Chondrocyte (in vitro differentiated cells): Measurements from ENCODE around the gene RBBP8. TPM values are rescaled to one million over a fixed set of nuclear protein-coding genes. Genes with fewer than 3 reads are reported as not detected.
"Not testable (repeated sequence)": the region's sequence is repeated elsewhere in the genome, so short reads cannot be mapped to it uniquely, and the experiment has no call there.

Source experiments
- DNase-seq: peaks from one replicate; pipeline ENCODE4 v3.0.0; 2021; ENCODE audit warnings: mixed read lengths, low spot score
- H3K27ac Mint-ChIP-seq: one replicate; pipeline ENCODE4 v1.8.0; 2021; ENCODE audit warnings: mild to moderate bottlenecking, moderate library complexity, mixed read lengths; ENCODE audit not compliant: unreplicated experiment
- H3K27me3 Mint-ChIP-seq: 2 replicates; pipeline ENCODE4 v1.8.0; 2021; ENCODE audit warnings: low read depth, mixed read lengths
- H3K36me3 Mint-ChIP-seq: 2 replicates; pipeline ENCODE4 v1.8.0; 2021; ENCODE audit warnings: low read depth, mixed read lengths
- H3K4me1 Mint-ChIP-seq: 2 replicates; pipeline ENCODE4 v1.8.0; 2021; ENCODE audit warnings: low read depth, mild to moderate bottlenecking, mixed read lengths
- H3K4me3 Mint-ChIP-seq: one replicate; pipeline ENCODE4 v1.8.0; 2021; ENCODE audit warnings: mild to moderate bottlenecking, moderate library complexity, mixed read lengths; ENCODE audit not compliant: unreplicated experiment
- H3K9me3 Mint-ChIP-seq: 2 replicates; pipeline ENCODE4 v1.8.0; 2021; ENCODE audit warnings: low read depth, mixed read lengths
- total RNA-seq: library from RNA; stranded (reverse); gene quantifications from 3 replicates; pipeline ENCODE4 v1.2.1, GENCODE V29; 2021
- TF ChIP-seq, protein P1 (sequence below): fragments of 200-600 bp; sonication (generic); IDR thresholded peaks from 2 replicates; pipeline ENCODE4 v1.5.0; 2021; ENCODE audit warnings: antibody characterized with exemption, mild to moderate bottlenecking, moderate library complexity

Gene RBBP8
- total RNA-seq, 1 donor from 2014 or later = 24.7 TPM

DNA sequence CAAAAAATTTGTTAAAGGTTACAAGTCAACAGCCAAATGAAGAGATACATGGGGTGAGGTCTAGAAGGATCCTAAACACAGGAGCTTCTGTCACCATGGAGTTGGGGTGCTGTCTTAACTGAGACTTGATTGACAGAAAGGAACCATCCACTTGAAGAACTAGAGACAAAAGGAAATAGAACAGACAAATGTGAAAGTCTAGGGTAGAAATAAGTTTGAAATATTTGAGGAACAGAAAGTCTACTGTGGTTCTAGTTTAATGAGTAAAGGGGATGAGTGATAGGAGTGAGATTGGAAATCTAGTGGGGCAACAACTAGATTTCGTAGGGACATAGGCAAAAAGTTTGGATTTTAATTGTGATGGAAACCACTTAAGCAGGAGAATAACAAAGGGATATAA is 18.7 kb downstream of the RBBP8 start:
- no peak overlapping the region for H3K27ac Mint-ChIP-seq
- H3K9me3 Mint-ChIP-seq = no peaks in the 10 kb centered on the region
- TF ChIP-seq, protein P1, sequence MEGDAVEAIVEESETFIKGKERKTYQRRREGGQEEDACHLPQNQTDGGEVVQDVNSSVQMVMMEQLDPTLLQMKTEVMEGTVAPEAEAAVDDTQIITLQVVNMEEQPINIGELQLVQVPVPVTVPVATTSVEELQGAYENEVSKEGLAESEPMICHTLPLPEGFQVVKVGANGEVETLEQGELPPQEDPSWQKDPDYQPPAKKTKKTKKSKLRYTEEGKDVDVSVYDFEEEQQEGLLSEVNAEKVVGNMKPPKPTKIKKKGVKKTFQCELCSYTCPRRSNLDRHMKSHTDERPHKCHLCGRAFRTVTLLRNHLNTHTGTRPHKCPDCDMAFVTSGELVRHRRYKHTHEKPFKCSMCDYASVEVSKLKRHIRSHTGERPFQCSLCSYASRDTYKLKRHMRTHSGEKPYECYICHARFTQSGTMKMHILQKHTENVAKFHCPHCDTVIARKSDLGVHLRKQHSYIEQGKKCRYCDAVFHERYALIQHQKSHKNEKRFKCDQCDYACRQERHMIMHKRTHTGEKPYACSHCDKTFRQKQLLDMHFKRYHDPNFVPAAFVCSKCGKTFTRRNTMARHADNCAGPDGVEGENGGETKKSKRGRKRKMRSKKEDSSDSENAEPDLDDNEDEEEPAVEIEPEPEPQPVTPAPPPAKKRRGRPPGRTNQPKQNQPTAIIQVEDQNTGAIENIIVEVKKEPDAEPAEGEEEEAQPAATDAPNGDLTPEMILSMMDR = no peak
- peaks cover 26% of the 10 kb centered on the region for H3K36me3 Mint-ChIP-seq
- H3K4me1 Mint-ChIP-seq = peaks cover 8% of the 10 kb centered on the region
- no peak for DNase-seq
- no peak overlapping the region for H3K4me3 Mint-ChIP-seq
- H3K27me3 Mint-ChIP-seq = no peaks in the 10 kb centered on the region

DNA sequence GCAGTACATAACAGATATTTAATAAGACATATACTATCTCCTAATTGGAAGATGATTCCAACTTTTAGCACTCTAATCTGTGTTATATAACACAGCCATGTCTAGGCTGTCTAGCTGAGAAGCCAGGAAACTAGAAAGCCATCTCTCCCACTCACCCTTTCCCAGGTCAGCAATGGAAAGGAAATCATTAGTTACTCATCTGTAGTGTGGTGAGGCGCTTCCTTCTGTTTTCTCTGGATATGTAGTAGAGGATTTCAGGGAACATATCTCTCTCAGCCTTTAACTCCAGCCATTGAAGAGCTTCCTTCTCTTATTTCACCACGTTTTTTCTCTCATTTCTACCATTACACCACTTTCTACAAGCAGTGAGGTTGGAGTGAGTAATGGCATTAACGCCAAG is 19.4 kb downstream of the RBBP8 start:
- TF ChIP-seq, protein P1 = no peak
- no peak overlapping the region for H3K27ac Mint-ChIP-seq

DNA sequence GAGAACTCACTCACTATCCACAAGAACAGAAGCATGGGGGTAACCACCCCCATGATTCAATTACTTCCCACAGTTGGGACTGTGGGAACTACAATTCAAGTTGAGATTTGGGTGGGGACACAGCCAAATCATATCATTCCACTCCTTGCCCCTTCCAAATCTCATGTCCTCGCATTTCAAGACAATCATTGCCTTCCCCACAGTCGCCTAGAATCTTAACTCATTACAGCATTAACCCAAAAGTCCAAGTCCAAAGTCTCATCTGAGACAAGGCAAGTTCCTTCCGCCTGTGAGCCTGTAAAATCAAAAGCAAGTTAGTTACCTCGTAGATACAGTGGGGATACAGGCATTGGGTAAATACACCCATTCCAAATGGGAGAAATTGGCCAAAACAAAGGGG is 20.9 kb downstream of the RBBP8 start:
- not testable (repeated sequence) for H3K27me3 Mint-ChIP-seq, DNase-seq, H3K9me3 Mint-ChIP-seq, H3K4me1 Mint-ChIP-seq, H3K4me3 Mint-ChIP-seq, H3K27ac Mint-ChIP-seq
- H3K36me3 Mint-ChIP-seq = peaks cover 26% of the 10 kb centered on the region

More for the DNA sequence above, 19.4 kb downstream of the RBBP8 start:
- no peak for DNase-seq
- Mint-ChIP-seq H3K4me3 (no peak overlapping the region), H3K9me3 (no peaks in the 10 kb centered on the region), H3K4me1 (peaks cover 3% of the 10 kb centered on the region), H3K36me3 (peaks cover 26% of the 10 kb centered on the region), H3K27me3 (no peaks in the 10 kb centered on the region)

DNA sequence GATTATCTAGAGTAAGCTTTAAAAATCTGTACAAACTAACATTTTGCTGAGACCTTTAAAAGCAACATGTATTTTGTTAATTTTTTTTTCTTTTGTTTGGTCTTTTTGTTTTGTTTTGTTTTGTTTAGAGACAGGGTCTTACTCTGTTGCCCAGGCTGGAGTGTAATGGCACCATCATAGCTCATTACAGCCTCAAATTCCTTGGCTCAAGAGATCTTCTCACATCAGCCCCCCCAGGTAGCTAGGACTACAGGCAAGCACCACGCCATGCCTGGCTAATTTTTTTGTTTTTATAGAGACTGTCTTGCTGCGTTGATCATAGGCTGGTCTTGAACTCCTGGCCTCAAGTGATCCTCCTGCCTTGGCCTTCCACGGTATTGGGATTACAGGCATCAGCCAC is 23.1 kb downstream of the RBBP8 start:
- TF ChIP-seq, protein P1 = no peak
- H3K9me3 Mint-ChIP-seq = no peaks in the 10 kb centered on the region

DNA sequence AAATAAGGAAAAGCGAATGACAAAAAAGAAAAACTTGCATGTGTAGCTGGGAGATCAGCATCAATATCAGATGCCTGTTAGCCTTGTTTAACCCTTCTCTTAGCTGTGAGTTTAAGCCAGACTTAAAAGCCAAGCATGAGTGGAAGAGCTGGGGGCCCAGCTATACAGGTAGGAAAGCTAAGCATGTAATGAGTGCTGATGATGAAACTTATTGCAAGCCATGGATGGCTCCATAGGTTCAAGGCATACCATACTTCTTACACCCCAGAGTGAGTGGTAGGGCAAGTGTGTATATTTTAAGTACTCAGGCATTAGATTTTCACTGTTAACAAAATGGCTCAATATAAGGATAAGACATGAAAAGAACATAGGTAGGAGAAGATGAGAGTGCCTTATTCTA is 28.0 kb downstream of the RBBP8 start:
- TF ChIP-seq, protein P1 = no peak
- no peak overlapping the region for H3K27ac Mint-ChIP-seq
- H3K4me3 Mint-ChIP-seq = no peak overlapping the region
- DNase-seq = no peak
- H3K36me3 Mint-ChIP-seq = peaks cover 4% of the 10 kb centered on the region
- H3K27me3 Mint-ChIP-seq = no peaks in the 10 kb centered on the region
- H3K9me3 Mint-ChIP-seq = no peaks in the 10 kb centered on the region
- peaks cover 4% of the 10 kb centered on the region for H3K4me1 Mint-ChIP-seq

More for the DNA sequence above, 23.1 kb downstream of the RBBP8 start:
- no peak for DNase-seq
- peaks cover 17% of the 10 kb centered on the region for H3K36me3 Mint-ChIP-seq
- H3K4me1 Mint-ChIP-seq = no peaks in the 10 kb centered on the region
- H3K4me3 Mint-ChIP-seq = no peak overlapping the region
- no peak overlapping the region for H3K27ac Mint-ChIP-seq
- H3K27me3 Mint-ChIP-seq = no peaks in the 10 kb centered on the region

DNA sequence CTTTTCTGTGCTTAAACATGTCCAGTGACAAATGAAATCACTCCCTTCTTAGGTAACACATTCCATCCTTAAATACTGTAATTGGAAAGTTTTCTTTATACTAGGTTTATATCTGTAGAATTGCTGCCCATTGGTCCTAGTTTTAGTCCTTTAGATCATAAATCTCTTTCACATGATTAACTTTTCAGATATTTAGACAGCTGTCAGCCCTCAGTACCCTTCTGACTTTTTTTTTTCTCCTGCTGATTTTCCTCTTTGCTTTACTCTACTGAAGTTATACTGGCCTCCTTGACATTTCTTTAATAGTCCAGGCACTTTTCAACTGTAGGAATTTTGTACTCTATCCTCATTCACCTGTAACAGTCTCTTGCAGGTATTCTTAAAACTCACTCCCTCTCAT is 28.9 kb downstream of the RBBP8 start:
- TF ChIP-seq, protein P1 = no peak
- Mint-ChIP-seq H3K27me3 (no peaks in the 10 kb centered on the region), H3K4me3 (no peak overlapping the region), H3K36me3 (peaks cover 4% of the 10 kb centered on the region), H3K27ac (no peak overlapping the region), H3K4me1 (peaks cover 5% of the 10 kb centered on the region), H3K9me3 (no peaks in the 10 kb centered on the region)
- DNase-seq = no peak
